GM18868 (cell line): ENCODE results near the gene FAM222B.
"Not testable (repeated sequence)": the region's sequence is repeated elsewhere in the genome, so short reads cannot be mapped to it uniquely, and the experiment has no call there.

ENCODE experiments used
- ATAC-seq: cut with Tn5 transposase; IDR thresholded peaks from one replicate; pipeline ENCODE4 v1.9.1; 2021; ENCODE audit warnings: mild to moderate bottlenecking, moderate library complexity; ENCODE audit not compliant: unreplicated experiment

FAM222B gene

GRCh38 chr17:28747801-28748750 lies 94.5 kb downstream of the FAM222B start:
- no peak for ATAC-seq

- no peak for ATAC-seq
Observed at GRCh38 chr17:28747051-28747691, 95.4 kb downstream of the FAM222B start.

GRCh38 chr17:28746611-28747050 lies 96.0 kb downstream of the FAM222B start:
- ATAC-seq = no peak

GRCh38 chr17:28745786-28746411 lies 96.7 kb downstream of the FAM222B start:
- no peak for ATAC-seq

- no peak for ATAC-seq
Observed at GRCh38 chr17:28744972-28745785, 97.4 kb downstream of the FAM222B start.

GRCh38 chr17:28744104-28744971 lies 98.3 kb downstream of the FAM222B start:
- ATAC-seq = peak; percentile 13

GRCh38 chr17:28743243-28744103 lies 99.1 kb downstream of the FAM222B start, which contains the start of gene TRAF4:
TSS of gene TRAF4 (plus strand) at chr17:28744011. CDS start at chr17:28744113, 102 bp downstream.
- peak; percentile 67 for ATAC-seq

GRCh38 chr17:28741358-28742349 lies 100.9 kb downstream of the FAM222B start:
- ATAC-seq = no peak

GRCh38 chr17:28740406-28741357 lies 101.9 kb downstream of the FAM222B start:
- ATAC-seq = no peak

- peak; percentile 31 for ATAC-seq
Observed at GRCh38 chr17:28738680-28739384, 103.8 kb downstream of the FAM222B start.

- peak; percentile 76 for ATAC-seq
Observed at GRCh38 chr17:28737770-28738679, 104.6 kb downstream of the FAM222B start.

GRCh38 chr17:28737316-28737715 lies 105.3 kb downstream of the FAM222B start:
- ATAC-seq = no peak

- not testable (repeated sequence) for ATAC-seq
Observed at GRCh38 chr17:28735913-28736769, 106.4 kb downstream of the FAM222B start.

GRCh38 chr17:28735242-28735722 lies 107.3 kb downstream of the FAM222B start:
- no peak for ATAC-seq
